Neutrophil (primary cell): ENCODE results near the gene USP33.

Experiments used
- H3K27ac ChIP-seq: fragments of 200-600 bp; sonication (generic); 2 replicates; pipeline ENCODE4 v1.5.1; 2016; ENCODE audit warnings: mild to moderate bottlenecking, moderate library complexity
- H3K27me3 ChIP-seq: fragments of 200-600 bp; sonication (generic); 2 replicates; pipeline ENCODE4 v1.6.0; 2016; ENCODE audit warnings: mild to moderate bottlenecking
- H3K36me3 ChIP-seq: fragments of 200-600 bp; sonication (generic); 2 replicates; pipeline ENCODE4 v1.5.1; 2017
- H3K4me1 ChIP-seq, 2 experiments: fragments of 200-600 bp in 1 of 2; sonication (generic) in 1 of 2; 1 replicate in 1 of 2; 2 replicates in 1 of 2; pipeline versions ENCODE4 v1.5.1 to v1.6.1; 2013 to 2016; ENCODE audit warnings: low read depth in 1 of 2, low read length in 1 of 2, mild to moderate bottlenecking in 1 of 2, moderate library complexity in 1 of 2; ENCODE audit not compliant: control insufficient read depth in 1 of 2, insufficient read depth in 1 of 2
- H3K4me3 ChIP-seq, 2 experiments: fragments of 200-600 bp in 1 of 2; sonication (generic) in 1 of 2; 1 replicate in 1 of 2; 2 replicates in 1 of 2; pipeline ENCODE4 v1.5.1; 2013 to 2016; ENCODE audit warnings: low read depth in 1 of 2, low read length in 1 of 2, mild to moderate bottlenecking in 1 of 2, moderate library complexity in 1 of 2
- H3K9me3 ChIP-seq: fragments of 200-600 bp; sonication (generic); 2 replicates; pipeline ENCODE4 v1.5.1; 2016
- CTCF ChIP-seq: fragments of 200-600 bp; sonication (generic); IDR thresholded peaks from 2 replicates; pipeline ENCODE4 v1.5.1; 2016; ENCODE audit warnings: antibody characterized with exemption

The USP33 gene

GRCh38 chr1:77732090-77732489 is 27.6 kb downstream of the USP33 start:
- no peak for TF ChIP-seq CTCF
- H3K4me1 ChIP-seq: no peaks in the 10 kb centered on the region
- H3K4me3 ChIP-seq: no peak overlapping the region
- H3K27me3 ChIP-seq: no peaks in the 10 kb centered on the region
- H3K9me3 ChIP-seq: no peaks in the 10 kb centered on the region
- peaks cover 65% of the 10 kb centered on the region for H3K36me3 ChIP-seq
- no peak overlapping the region for H3K27ac ChIP-seq

- Histone ChIP-seq H3K4me1 (no peaks in the 10 kb centered on the region), H3K27me3 (no peaks in the 10 kb centered on the region), H3K36me3 (peaks cover 97% of the 10 kb centered on the region), H3K9me3 (no peaks in the 10 kb centered on the region), H3K27ac (no peak overlapping the region), H3K4me3 (no peak overlapping the region)
- no peak for TF ChIP-seq CTCF
Measured at GRCh38 chr1:77725706-77726105, 33.9 kb downstream of the USP33 start.

- H3K4me1 ChIP-seq: no peaks in the 10 kb centered on the region
- no peak overlapping the region for H3K27ac ChIP-seq
- no peaks in the 10 kb centered on the region for H3K9me3 ChIP-seq
Measured at GRCh38 chr1:77718181-77718580, 41.5 kb downstream of the USP33 start.

GRCh38 chr1:77716065-77716464 is 43.6 kb downstream of the USP33 start:
- no peak overlapping the region for H3K4me3 ChIP-seq
- H3K27ac ChIP-seq: no peak overlapping the region
- H3K9me3 ChIP-seq: no peaks in the 10 kb centered on the region
- TF ChIP-seq CTCF: no peak
- no peaks in the 10 kb centered on the region for H3K27me3 ChIP-seq
- no peaks in the 10 kb centered on the region for H3K4me1 ChIP-seq
- peaks cover 97% of the 10 kb centered on the region for H3K36me3 ChIP-seq

More at GRCh38 chr1:77718181-77718580, 41.5 kb downstream of the USP33 start:
- H3K4me3 ChIP-seq: no peak overlapping the region
- no peak for TF ChIP-seq CTCF
- no peaks in the 10 kb centered on the region for H3K27me3 ChIP-seq
- peaks cover 98% of the 10 kb centered on the region for H3K36me3 ChIP-seq

- TF ChIP-seq CTCF: no peak
- H3K27ac ChIP-seq: no peak overlapping the region
- no peak overlapping the region for H3K4me3 ChIP-seq
- H3K36me3 ChIP-seq: peaks cover 87% of the 10 kb centered on the region
- no peaks in the 10 kb centered on the region for H3K27me3 ChIP-seq
- H3K4me1 ChIP-seq: no peaks in the 10 kb centered on the region
- H3K9me3 ChIP-seq: no peaks in the 10 kb centered on the region
Measured at GRCh38 chr1:77709727-77710126, 49.9 kb downstream of the USP33 start.

DNA sequence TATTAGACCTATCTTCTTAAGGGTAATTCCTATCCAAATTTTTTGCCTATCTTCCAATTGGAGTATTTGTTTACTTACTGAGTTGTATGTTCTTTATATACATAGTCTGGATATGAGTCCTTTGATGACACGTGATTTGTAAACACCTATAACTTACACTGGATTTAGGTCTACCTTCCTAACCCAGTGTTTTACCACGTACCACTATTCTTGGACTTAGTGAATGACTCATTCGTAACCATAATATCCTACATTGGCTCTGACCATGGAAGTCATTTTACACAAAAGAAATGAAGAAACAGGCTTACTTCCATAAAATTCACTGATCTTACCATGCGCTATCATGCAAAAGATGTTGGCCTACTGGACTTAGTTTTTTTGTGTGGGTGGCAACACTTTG is 53.3 kb downstream of the USP33 start:
- TF ChIP-seq CTCF: no peak
- Histone ChIP-seq H3K4me1 (no peaks in the 10 kb centered on the region), H3K4me3 (no peak overlapping the region), H3K27ac (no peak overlapping the region), H3K9me3 (no peaks in the 10 kb centered on the region), H3K27me3 (no peaks in the 10 kb centered on the region), H3K36me3 (peaks cover 55% of the 10 kb centered on the region)
